SKM-1 treated with dmso at 0.1 percent for 144 hours (cell line): ENCODE data around the gene RRP36.

Source experiments
- DNase-seq: peaks from one replicate; lab custom pipeline; 2025; ENCODE audit not compliant: unreplicated experiment; lab: John Stamatoyannopoulos, UW

The RRP36 gene

GRCh38 chr6:43006251-43006650, 15.2 kb upstream of the RRP36 start:
- DNase-seq = no peak

GRCh38 chr6:43007126-43007525, 14.3 kb upstream of the RRP36 start:
- no peak for DNase-seq

GRCh38 chr6:43009124-43009523, 12.3 kb upstream of the RRP36 start:
- DNase-seq = peak; percentile 3

- no peak for DNase-seq
Measured at GRCh38 chr6:43011207-43011606, 10.2 kb upstream of the RRP36 start.

GRCh38 chr6:43012364-43012763, 9.1 kb upstream of the RRP36 start:
- no peak for DNase-seq

GRCh38 chr6:43013097-43013842, 8.2 kb upstream of the RRP36 start:
- peak; percentile 59 for DNase-seq

GRCh38 chr6:43013843-43014433, 7.5 kb upstream of the RRP36 start, which contains the start of the genes KLHDC3 and MEA1:
TSS of gene KLHDC3 (plus strand) at chr6:43014249. CDS start at chr6:43017193, 2,944 bp downstream.
TSS of gene MEA1 (minus strand) at chr6:43013946. CDS start at chr6:43013813, 133 bp downstream.
- peak; percentile 100 for DNase-seq

GRCh38 chr6:43014434-43014909, 7.0 kb upstream of the RRP36 start:
- no peak for DNase-seq

- DNase-seq = no peak
Measured at GRCh38 chr6:43016176-43016942, 5.1 kb upstream of the RRP36 start.

GRCh38 chr6:43016943-43017334, 4.5 kb upstream of the RRP36 start:
- no peak for DNase-seq

GRCh38 chr6:43019152-43019551, 2.3 kb upstream of the RRP36 start:
- DNase-seq = no peak

- no peak for DNase-seq
Measured at GRCh38 chr6:43020052-43020705, 1.2 kb upstream of the RRP36 start.

GRCh38 chr6:43020847-43021246, 576 bp upstream of the RRP36 start:
- no peak for DNase-seq

GRCh38 chr6:43024436-43024835, 3.0 kb downstream of the RRP36 start:
- no peak for DNase-seq

GRCh38 chr6:43026365-43026764, 4.9 kb downstream of the RRP36 start:
- DNase-seq = no peak

GRCh38 chr6:43029120-43029519, 7.7 kb downstream of the RRP36 start:
- DNase-seq = no peak

GRCh38 chr6:43032326-43032725, 10.9 kb downstream of the RRP36 start:
- DNase-seq = no peak

GRCh38 chr6:43033496-43034189, 12.2 kb downstream of the RRP36 start:
- no peak for DNase-seq

GRCh38 chr6:43034190-43034525, 12.7 kb downstream of the RRP36 start:
- no peak for DNase-seq

- no peak for DNase-seq
Measured at GRCh38 chr6:43035495-43036194, 14.2 kb downstream of the RRP36 start.
